Measurements from ENCODE around the gene CNN1.
"Not testable (repeated sequence)": the region's sequence is repeated elsewhere in the genome, so short reads cannot be mapped to it uniquely, and the experiment has no call there.

Gene CNN1

GRCh38 chr19:11599704-11600103, 61.1 kb downstream of the CNN1 start:
- DNase-seq (ENCODE audit: low read depth, low spot score): not testable (repeated sequence)

Data from activated CD4-positive, CD25-positive, alpha-beta regulatory T cell treated with anti-CD3 and anti-CD28 coated beads, Interleukin-2, amount 50 U/mL, for 16 hours (primary cell).